ENCODE measurements around the gene RSAD2.

DNA sequence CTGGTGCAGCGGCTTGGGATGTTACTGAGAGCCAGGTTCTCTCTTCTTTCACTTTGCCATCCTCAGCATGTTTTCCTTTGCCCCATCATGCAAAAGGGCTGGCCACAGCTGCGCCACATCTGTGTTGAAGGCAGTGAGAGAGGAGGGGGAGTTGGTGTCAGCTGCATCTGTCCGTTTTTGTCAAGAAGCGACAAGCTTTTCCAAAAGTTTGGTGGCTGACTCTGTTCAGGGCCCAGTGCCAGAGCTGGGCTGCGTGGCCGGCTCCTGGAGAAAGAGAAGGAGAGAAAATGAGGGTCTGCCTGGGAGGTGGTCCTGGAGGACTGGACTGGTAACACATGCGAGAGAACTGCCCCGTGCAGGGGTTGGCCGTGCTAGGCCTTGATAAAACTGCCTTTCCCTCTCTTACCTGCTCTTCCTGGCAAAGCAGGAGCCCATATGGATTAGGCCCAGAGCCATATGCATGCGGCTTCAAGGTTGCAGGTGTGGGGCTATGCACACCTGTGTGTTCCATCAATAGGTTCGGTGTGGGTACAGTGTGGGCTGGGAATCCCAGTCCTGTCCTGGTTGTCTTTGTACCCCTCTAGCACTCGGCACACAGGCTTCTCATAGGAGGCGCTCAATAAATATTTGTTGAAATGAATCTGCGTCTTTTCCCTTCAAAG, 48.6 kb downstream of the RSAD2 start:
- TF ChIP-seq, protein P1, sequence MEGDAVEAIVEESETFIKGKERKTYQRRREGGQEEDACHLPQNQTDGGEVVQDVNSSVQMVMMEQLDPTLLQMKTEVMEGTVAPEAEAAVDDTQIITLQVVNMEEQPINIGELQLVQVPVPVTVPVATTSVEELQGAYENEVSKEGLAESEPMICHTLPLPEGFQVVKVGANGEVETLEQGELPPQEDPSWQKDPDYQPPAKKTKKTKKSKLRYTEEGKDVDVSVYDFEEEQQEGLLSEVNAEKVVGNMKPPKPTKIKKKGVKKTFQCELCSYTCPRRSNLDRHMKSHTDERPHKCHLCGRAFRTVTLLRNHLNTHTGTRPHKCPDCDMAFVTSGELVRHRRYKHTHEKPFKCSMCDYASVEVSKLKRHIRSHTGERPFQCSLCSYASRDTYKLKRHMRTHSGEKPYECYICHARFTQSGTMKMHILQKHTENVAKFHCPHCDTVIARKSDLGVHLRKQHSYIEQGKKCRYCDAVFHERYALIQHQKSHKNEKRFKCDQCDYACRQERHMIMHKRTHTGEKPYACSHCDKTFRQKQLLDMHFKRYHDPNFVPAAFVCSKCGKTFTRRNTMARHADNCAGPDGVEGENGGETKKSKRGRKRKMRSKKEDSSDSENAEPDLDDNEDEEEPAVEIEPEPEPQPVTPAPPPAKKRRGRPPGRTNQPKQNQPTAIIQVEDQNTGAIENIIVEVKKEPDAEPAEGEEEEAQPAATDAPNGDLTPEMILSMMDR (optimal IDR thresholded peaks at IDR 0.05 in 1 of 3, IDR thresholded peaks at IDR 0.05 in 1 of 3, conservative IDR thresholded peaks at IDR 0.05 in 1 of 3; ENCODE audit: extremely low read depth in 1 of 3, insufficient read depth in 2 of 3, low read length in 3 of 3), result no peak
- no peak for TF ChIP-seq EZH2 (IDR thresholded peaks at IDR 0.05; ENCODE audit: low read length)

Data from keratinocyte (primary cell).